ENCODE measurements around the gene DAPK1. TPM values are rescaled to one million over a fixed set of nuclear protein-coding genes. Genes with fewer than 3 reads are reported as not detected.

Gene DAPK1
- total and polyA plus RNA-seq, 10 of the 15 experiments (the other 5 are each of a cell fraction or from before 2014, with no cell fraction given): 8.2 to 94.7 (median 51.6) TPM

GRCh38 chr9:87584326-87584725, 86.7 kb downstream of the DAPK1 start:
- ChIA-PET CTCF (interaction anchor here (1.4 kb wide), 1 partner anchor 29 kb away, joined by 3 read pairs; no protein-coding TSS in a partner anchor), RAD21 (ENCODE audit: unreplicated experiment) (no interaction called here), SMC1A (ENCODE audit: uncharacterized antibody, unreplicated experiment) (interaction anchor here (1.4 to 2.4 kb wide), 2 partner anchors 9 to 14 kb away, joined by 5 to 17 read pairs; no protein-coding TSS in a partner anchor), POLR2A (interaction anchor here (0.6 kb wide), 2 partner anchors 24 to 67 kb away, joined by 3 to 5 read pairs; no protein-coding TSS in a partner anchor)
- H3K4me3 ChIP-seq: no peak overlapping the region
- no peak overlapping the region for H2AFZ ChIP-seq (ENCODE audit: control insufficient read depth, low read depth, low read length)
- FAIRE-seq: no peak
- peaks cover 10% of the 10 kb centered on the region for H3K4me1 ChIP-seq (ENCODE audit: control insufficient read depth, insufficient read depth, low read length)
- no peaks in the 10 kb centered on the region for H4K20me1 ChIP-seq (ENCODE audit: control insufficient read depth, insufficient read depth)
- H3K27me3 ChIP-seq (replicated peaks in 1 of 2; ENCODE audit: control insufficient read depth in 2 of 2, insufficient read depth in 2 of 2, low read length in 1 of 2): no peaks in the 10 kb centered on the region
- in situ Hi-C loops (cut with MboI) (no loop called here), intact Hi-C loops (cut with micrococcal nuclease; ENCODE audit: unreplicated experiment) (no loop called here)
- TF ChIP-seq CUX1 (IDR thresholded peaks at IDR 0.05; ENCODE audit: insufficient replicate concordance, low read depth, low read length): no peak
- no peak for TF ChIP-seq CHD1 (IDR thresholded peaks at IDR 0.05; ENCODE audit: low read depth, low read length)
- TF ChIP-seq, protein P1, sequence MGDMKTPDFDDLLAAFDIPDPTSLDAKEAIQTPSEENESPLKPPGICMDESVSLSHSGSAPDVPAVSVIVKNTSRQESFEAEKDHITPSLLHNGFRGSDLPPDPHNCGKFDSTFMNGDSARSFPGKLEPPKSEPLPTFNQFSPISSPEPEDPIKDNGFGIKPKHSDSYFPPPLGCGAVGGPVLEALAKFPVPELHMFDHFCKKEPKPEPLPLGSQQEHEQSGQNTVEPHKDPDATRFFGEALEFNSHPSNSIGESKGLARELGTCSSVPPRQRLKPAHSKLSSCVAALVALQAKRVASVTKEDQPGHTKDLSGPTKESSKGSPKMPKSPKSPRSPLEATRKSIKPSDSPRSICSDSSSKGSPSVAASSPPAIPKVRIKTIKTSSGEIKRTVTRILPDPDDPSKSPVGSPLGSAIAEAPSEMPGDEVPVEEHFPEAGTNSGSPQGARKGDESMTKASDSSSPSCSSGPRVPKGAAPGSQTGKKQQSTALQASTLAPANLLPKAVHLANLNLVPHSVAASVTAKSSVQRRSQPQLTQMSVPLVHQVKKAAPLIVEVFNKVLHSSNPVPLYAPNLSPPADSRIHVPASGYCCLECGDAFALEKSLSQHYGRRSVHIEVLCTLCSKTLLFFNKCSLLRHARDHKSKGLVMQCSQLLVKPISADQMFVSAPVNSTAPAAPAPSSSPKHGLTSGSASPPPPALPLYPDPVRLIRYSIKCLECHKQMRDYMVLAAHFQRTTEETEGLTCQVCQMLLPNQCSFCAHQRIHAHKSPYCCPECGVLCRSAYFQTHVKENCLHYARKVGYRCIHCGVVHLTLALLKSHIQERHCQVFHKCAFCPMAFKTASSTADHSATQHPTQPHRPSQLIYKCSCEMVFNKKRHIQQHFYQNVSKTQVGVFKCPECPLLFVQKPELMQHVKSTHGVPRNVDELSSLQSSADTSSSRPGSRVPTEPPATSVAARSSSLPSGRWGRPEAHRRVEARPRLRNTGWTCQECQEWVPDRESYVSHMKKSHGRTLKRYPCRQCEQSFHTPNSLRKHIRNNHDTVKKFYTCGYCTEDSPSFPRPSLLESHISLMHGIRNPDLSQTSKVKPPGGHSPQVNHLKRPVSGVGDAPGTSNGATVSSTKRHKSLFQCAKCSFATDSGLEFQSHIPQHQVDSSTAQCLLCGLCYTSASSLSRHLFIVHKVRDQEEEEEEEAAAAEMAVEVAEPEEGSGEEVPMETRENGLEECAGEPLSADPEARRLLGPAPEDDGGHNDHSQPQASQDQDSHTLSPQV (IDR thresholded peaks at IDR 0.05): no peak
- no peak for DNase-seq (ENCODE audit: low read depth, low spot score)
- no peaks in the 10 kb centered on the region; a peak in 2 of 4 replicates for H3K36me3 ChIP-seq (ENCODE audit: control insufficient read depth in 2 of 2, insufficient read depth in 2 of 2, low read length in 1 of 2)
- no peak overlapping the region for H3K4me2 ChIP-seq (ENCODE audit: control insufficient read depth, insufficient read depth)
- H3K79me2 ChIP-seq (ENCODE audit: control insufficient read depth, insufficient read depth, low read length): peaks cover 3% of the 10 kb centered on the region
- ATAC-seq: no peak
- H3K9me3 ChIP-seq (replicated peaks; ENCODE audit: control insufficient read depth, insufficient read depth, low read length): no peaks in the 10 kb centered on the region
- no TSS peak for BruUV-seq (replicated peaks)
- H3K27ac ChIP-seq (ENCODE audit: control insufficient read depth, insufficient read depth): no peak overlapping the region
- H3K9ac ChIP-seq (ENCODE audit: control insufficient read depth, insufficient read depth, low read length): no peak overlapping the region
